Dedifferentiated amniotic fluid mesenchymal stem cell (primary cell): ENCODE measurements around the gene RCOR1.

ENCODE experiments used
- DNase-seq: peaks from one replicate; pipeline ENCODE4 v3.0.0-alpha.2; 2016; ENCODE audit errors: extremely low spot score

The RCOR1 gene

GRCh38 chr14:102775855-102776760, 183.7 kb downstream of the RCOR1 start:
- no peak for DNase-seq

- peak; percentile 52 for DNase-seq
Observed at GRCh38 chr14:102776761-102777710, 184.6 kb downstream of the RCOR1 start, which contains the start of gene TRAF3. TRAF3 (plus strand) TSS chr14:102777449; CDS start chr14:102870202, 92,753 bp downstream.

- DNase-seq: no peak
Observed at GRCh38 chr14:102777711-102778337, 185.4 kb downstream of the RCOR1 start.

GRCh38 chr14:102778338-102779083, 186.1 kb downstream of the RCOR1 start:
- peak; percentile 31 for DNase-seq

- no peak for DNase-seq
Observed at GRCh38 chr14:102779084-102779462, 186.6 kb downstream of the RCOR1 start.

- no peak for DNase-seq
Observed at GRCh38 chr14:102779574-102780315, 187.3 kb downstream of the RCOR1 start.
